GM12878 (cell line): ENCODE data around the gene SSBP2. TPM values are rescaled to one million over a fixed set of nuclear protein-coding genes. Genes with fewer than 3 reads are reported as not detected.

ENCODE experiments used
- ATF2 ChIP-seq: IDR thresholded peaks from 2 replicates; pipeline ENCODE4 v1.6.1; 2012; ENCODE audit warnings: low read length, inconsistent platforms
- BCL3 ChIP-seq: IDR thresholded peaks from 2 replicates; pipeline ENCODE4 v1.6.1; 2011; ENCODE audit warnings: borderline replicate concordance, low read depth, mild to moderate bottlenecking, moderate library complexity, low read length; ENCODE audit not compliant: insufficient read depth, poor library complexity, severe bottlenecking
- BHLHE40 ChIP-seq, 2 experiments: fragments of 450-650 bp in 1 of 2; IDR thresholded peaks; 2 replicates each; pipeline ENCODE4 v1.6.1; 2011 to 2017; ENCODE audit warnings: low read depth in 2 of 2, borderline replicate concordance in 1 of 2, improper control_type of control experiment in 1 of 2, low read length in 1 of 2, mild to moderate bottlenecking in 1 of 2
- CBX5 ChIP-seq: sonication (generic); IDR thresholded peaks from 2 replicates; pipeline ENCODE4 v1.6.1; 2016; ENCODE audit warnings: low read depth, moderate library complexity, mild to moderate bottlenecking, inconsistent platforms
- CREB1 ChIP-seq: IDR thresholded peaks from 2 replicates; pipeline ENCODE4 v1.6.1; 2012; ENCODE audit warnings: low read depth, mild to moderate bottlenecking, inconsistent platforms
- EP300 ChIP-seq, 2 experiments: fragments of 150-350 bp in 1 of 2; IDR thresholded peaks; 2 replicates each; pipeline ENCODE4 v1.6.1; 2011 to 2012; ENCODE audit warnings: low read depth in 2 of 2, low read length in 2 of 2, borderline replicate concordance in 1 of 2, improper control_type of control experiment in 1 of 2, inconsistent platforms in 1 of 2; ENCODE audit not compliant: control insufficient read depth in 1 of 2
- FOXM1 ChIP-seq: IDR thresholded peaks from 2 replicates; pipeline ENCODE4 v1.6.1; 2012; ENCODE audit warnings: low read depth, mild to moderate bottlenecking, inconsistent platforms, low read length, moderate library complexity
- IRF3 ChIP-seq: fragments of 450-650 bp; IDR thresholded peaks from 2 replicates; pipeline ENCODE4 v1.6.1; 2014; ENCODE audit warnings: mild to moderate bottlenecking
- IRF4 ChIP-seq: IDR thresholded peaks from 2 replicates; pipeline ENCODE4 v1.6.1; 2011; ENCODE audit warnings: low read depth, low read length
- JUND ChIP-seq: IDR thresholded peaks from 2 replicates; pipeline ENCODE4 v1.6.1; 2012; ENCODE audit warnings: low read depth, mild to moderate bottlenecking, low read length, improper control_type of control experiment, moderate library complexity
- KAT2A ChIP-seq: conservative IDR thresholded peaks from 2 replicates; pipeline ENCODE4 v1.6.1; 2011; ENCODE audit warnings: low read depth, low read length; ENCODE audit not compliant: control insufficient read depth
- KLF5 ChIP-seq: fragments of 450-650 bp; IDR thresholded peaks from 2 replicates; pipeline ENCODE4 v1.6.1; 2014; ENCODE audit warnings: mild to moderate bottlenecking; ENCODE audit not compliant: partially characterized antibody
- MYB ChIP-seq: fragments of 150-350 bp; IDR thresholded peaks from 2 replicates; pipeline ENCODE4 v1.6.1; 2014; ENCODE audit warnings: mild to moderate bottlenecking, low read depth, low read length, borderline replicate concordance
- MYC ChIP-seq: IDR thresholded peaks from 2 replicates; pipeline ENCODE4 v1.6.1; 2011; ENCODE audit warnings: mild to moderate bottlenecking, low read length, moderate library complexity, inconsistent platforms; ENCODE audit not compliant: insufficient read depth, insufficient replicate concordance, insufficient read length, severe bottlenecking
- NFYA ChIP-seq: IDR thresholded peaks from 2 replicates; pipeline ENCODE4 v1.6.1; 2011; ENCODE audit warnings: low read depth, mild to moderate bottlenecking, low read length, improper control_type of control experiment, borderline replicate concordance
- RELA ChIP-seq: fragments of 450-650 bp; IDR thresholded peaks from 2 replicates; pipeline ENCODE4 v1.8.0; 2014; ENCODE audit warnings: borderline replicate concordance; ENCODE audit not compliant: partially characterized antibody
- RELB ChIP-seq: fragments of 450-650 bp; IDR thresholded peaks from 2 replicates; pipeline ENCODE4 v1.6.1; 2017; ENCODE audit warnings: low read depth, mild to moderate bottlenecking, moderate library complexity
- RFX5 ChIP-seq: IDR thresholded peaks from 2 replicates; pipeline ENCODE4 v1.6.1; 2011; ENCODE audit warnings: low read depth, low read length, improper control_type of control experiment
- RUNX3 ChIP-seq: IDR thresholded peaks from 2 replicates; pipeline ENCODE4 v1.6.1; 2012; ENCODE audit warnings: low read length, inconsistent platforms
- SREBF2 ChIP-seq: IDR thresholded peaks from 2 replicates; pipeline ENCODE4 v1.6.1; 2012; ENCODE audit warnings: mild to moderate bottlenecking, low read length
- STAT3 ChIP-seq: IDR thresholded peaks from 2 replicates; pipeline ENCODE4 v1.6.1; 2011; ENCODE audit warnings: low read depth, low read length, improper control_type of control experiment
- TARDBP ChIP-seq: IDR thresholded peaks from 2 replicates; pipeline ENCODE4 v1.6.1; 2016; ENCODE audit warnings: borderline replicate concordance
- TBL1XR1 ChIP-seq: IDR thresholded peaks from 2 replicates; pipeline ENCODE4 v1.6.1; 2012; ENCODE audit warnings: low read depth, low read length, improper control_type of control experiment
- TCF12 ChIP-seq: IDR thresholded peaks from 2 replicates; pipeline ENCODE4 v1.6.1; 2011; ENCODE audit warnings: low read depth, mild to moderate bottlenecking, low read length
- ZBED1 ChIP-seq: IDR thresholded peaks from 2 replicates; pipeline ENCODE4 v1.6.1; 2016; ENCODE audit warnings: borderline replicate concordance
- ZNF274 ChIP-seq: IDR thresholded peaks from one replicate; pipeline ENCODE4 v1.8.0; 2011; ENCODE audit not compliant: insufficient read length, insufficient read depth
- ZNF622 ChIP-seq: fragments of 450-650 bp; IDR thresholded peaks from 2 replicates; pipeline ENCODE4 v1.6.1; 2017; ENCODE audit warnings: mild to moderate bottlenecking, inconsistent platforms
- polyA plus RNA-seq, 11 experiments: library from polyadenylated mRNA; depleted of rRNA in 4 of 11; unstranded in 6 of 11; stranded (reverse) in 5 of 11; fragments of >200 nt; fragmentation: Nextera tagmentation in 4 of 11; fragmentation: Illumina TruSeq in 1 of 11; extraction: Ambion mirVana in 4 of 11; extraction: Trizol in 1 of 11; gene quantifications; 1 replicate in 1 of 11; 2 replicates in 10 of 11; pipeline versions ENCODE4 v1.2.1 to v1.2.3, GENCODE V29; 2011 to 2016; ENCODE audit warnings: inconsistent platforms in 2 of 11, missing spikeins in 2 of 11, low read depth in 1 of 11
- total RNA-seq, 4 experiments: library from RNA; depleted of rRNA in 3 of 4; stranded (reverse); fragments of >200 nt in 3 of 4; fragmentation: Illumina TruSeq in 1 of 4; extraction: Trizol in 1 of 4; gene quantifications; 2 replicates each; pipeline versions ENCODE4 v1.2.1 to v1.2.3, GENCODE V29; 2013 to 2021

SSBP2 gene
- total and polyA plus RNA-seq, 10 of the 15 experiments (the other 5 are each of a cell fraction or from before 2014, with no cell fraction given) = 52.2 to 132 (median 110) TPM

GRCh38 chr5:81631124-81631523, 119.8 kb downstream of the SSBP2 start (continued):
- peak; percentile 45; the same call in 1 of the 2 replicates for TF ChIP-seq RELB
- peak; percentile 97 for TF ChIP-seq RUNX3
- TF ChIP-seq MYC = no peak
- TF ChIP-seq IRF3 = no peak
- TF ChIP-seq MYB = peak; percentile 59; the same call in 1 of the 2 replicates
- no peak for TF ChIP-seq BCL3
- TF ChIP-seq TCF12 = peak; percentile 66; the same call in 1 of the 2 replicates
- peak; percentile 37; the same call in 1 of the 2 replicates for TF ChIP-seq ZBED1
- no peak for TF ChIP-seq RFX5
- TF ChIP-seq KAT2A = no peak
- TF ChIP-seq EP300 (IDR thresholded peaks at IDR 0.05; ENCODE audit: borderline replicate concordance in 1 of 2, control insufficient read depth in 1 of 2, low read depth in 2 of 2, low read length in 2 of 2) = peak; percentile 36 to 53; a peak in 1 of 4 replicates
- TF ChIP-seq ZNF622 = no peak
- no peak for TF ChIP-seq NFYA
- TF ChIP-seq FOXM1 = peak; percentile 58; the same call in 1 of the 2 replicates
- no peak for TF ChIP-seq RELA
- TF ChIP-seq KLF5 = no peak
- 0 out of 2 replicates have a peak, but pooled peaks have one; percentile 19 for TF ChIP-seq CBX5
- no peak for TF ChIP-seq JUND
- peak; percentile 28; the same call in 1 of the 2 replicates for TF ChIP-seq ATF2
- TF ChIP-seq CREB1 = 0 out of 2 replicates have a peak, but pooled peaks have one; percentile 27
- no peak for TF ChIP-seq TARDBP
- no peak for TF ChIP-seq SREBF2
- no peak for TF ChIP-seq IRF4
- no peak for TF ChIP-seq TBL1XR1
- TF ChIP-seq ZNF274 = no peak
- no peak for TF ChIP-seq STAT3
- TF ChIP-seq BHLHE40 (IDR thresholded peaks at IDR 0.05; ENCODE audit: borderline replicate concordance in 1 of 2, low read depth in 2 of 2, low read length in 1 of 2) = peak; percentile 38 to 55; a peak in 2 of 4 replicates
